Activated T-helper 17 cell treated with anti-CD3 and anti-CD28 coated beads, Interleukin-2, amount 50 U/mL, for 72 hours (primary cell): ENCODE measurements around the gene IPP. TPM values are rescaled to one million over a fixed set of nuclear protein-coding genes. Genes with fewer than 3 reads are reported as not detected.
"Not testable (repeated sequence)": the region's sequence is repeated elsewhere in the genome, so short reads cannot be mapped to it uniquely, and the experiment has no call there.

ENCODE experiments used
- ATAC-seq: fragments of 150-1000 bp; cut with Tn5 transposase; replicated peaks from 2 replicates; pipeline ENCODE4 v1.10.0; 2021; ENCODE audit warnings: mild to moderate bottlenecking, moderate library complexity
- H3K27ac Mint-ChIP-seq: one replicate; pipeline ENCODE4 v1.8.0; 2022; ENCODE audit warnings: mixed read lengths
- H3K27me3 Mint-ChIP-seq: one replicate; pipeline ENCODE4 v1.8.0; 2022; ENCODE audit warnings: mixed read lengths
- H3K36me3 Mint-ChIP-seq: one replicate; pipeline ENCODE4 v1.8.0; 2022; ENCODE audit warnings: low read depth, mild to moderate bottlenecking, mixed read lengths
- H3K4me1 Mint-ChIP-seq: one replicate; pipeline ENCODE4 v1.8.0; 2022; ENCODE audit warnings: mixed read lengths
- H3K4me3 Mint-ChIP-seq: one replicate; pipeline ENCODE4 v1.8.0; 2022; ENCODE audit warnings: mild to moderate bottlenecking, mixed read lengths
- H3K9me3 Mint-ChIP-seq: one replicate; pipeline ENCODE4 v1.8.0; 2022; ENCODE audit warnings: mixed read lengths
- total RNA-seq, 2 donors: library from RNA; stranded (reverse); gene quantifications; one replicate each; pipeline ENCODE4 v1.2.3, GENCODE V29; 2022

Gene IPP
- total RNA-seq, 2 donors from 2014 or later: 10.0 to 15.4 TPM

- no peak for ATAC-seq
- Mint-ChIP-seq H3K4me3 (no peak overlapping the region), H3K4me1 (no peaks in the 10 kb centered on the region), H3K9me3 (no peaks in the 10 kb centered on the region), H3K27ac (no peak overlapping the region), H3K36me3 (peaks cover 11% of the 10 kb centered on the region), H3K27me3 (no peaks in the 10 kb centered on the region)
Observed at GRCh38 chr1:45721207-45721606, 29.2 kb downstream of the IPP start.

- no peaks in the 10 kb centered on the region for H3K9me3 Mint-ChIP-seq
- H3K4me3 Mint-ChIP-seq: no peak overlapping the region
Observed at GRCh38 chr1:45718289-45718688, 32.2 kb downstream of the IPP start.

DNA sequence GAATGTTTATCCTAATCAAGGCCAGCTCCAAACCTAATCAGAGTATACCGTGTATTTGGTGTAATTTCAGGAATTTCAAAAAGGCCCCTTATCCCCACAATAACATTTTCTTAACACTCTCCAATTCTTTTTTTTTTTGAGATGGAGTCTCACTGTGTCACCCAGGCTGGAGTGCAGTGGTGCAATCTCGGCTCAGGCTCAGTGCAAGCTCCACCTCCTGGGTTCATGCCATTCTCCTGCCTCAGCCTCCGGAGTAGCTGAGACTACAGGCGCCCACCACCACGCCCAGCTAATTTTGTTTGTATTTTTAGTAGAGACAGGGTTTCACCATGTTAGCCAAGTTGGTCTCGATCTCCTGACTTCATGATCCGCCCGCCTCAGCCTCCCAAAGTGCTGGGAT is 33.1 kb downstream of the IPP start:
- not testable (repeated sequence) for H3K27me3 Mint-ChIP-seq, H3K27ac Mint-ChIP-seq, H3K9me3 Mint-ChIP-seq, ATAC-seq, H3K4me3 Mint-ChIP-seq, H3K4me1 Mint-ChIP-seq
- peaks cover 37% of the 10 kb centered on the region for H3K36me3 Mint-ChIP-seq

More at GRCh38 chr1:45718289-45718688, 32.2 kb downstream of the IPP start:
- Mint-ChIP-seq H3K4me1 (no peaks in the 10 kb centered on the region), H3K27me3 (no peaks in the 10 kb centered on the region), H3K27ac (no peak overlapping the region), H3K36me3 (peaks cover 37% of the 10 kb centered on the region)
- no peak for ATAC-seq

- Mint-ChIP-seq H3K36me3 (peaks cover 43% of the 10 kb centered on the region), H3K27me3 (no peaks in the 10 kb centered on the region)
Observed at GRCh38 chr1:45716700-45717099, 33.8 kb downstream of the IPP start.

GRCh38 chr1:45713711-45714110 is 36.7 kb downstream of the IPP start:
- ATAC-seq: no peak
- H3K4me3 Mint-ChIP-seq: no peak overlapping the region
- H3K4me1 Mint-ChIP-seq: no peaks in the 10 kb centered on the region
- H3K36me3 Mint-ChIP-seq: peaks cover 51% of the 10 kb centered on the region
- H3K27me3 Mint-ChIP-seq: no peaks in the 10 kb centered on the region
- no peaks in the 10 kb centered on the region for H3K9me3 Mint-ChIP-seq
- no peak overlapping the region for H3K27ac Mint-ChIP-seq

More at GRCh38 chr1:45716700-45717099, 33.8 kb downstream of the IPP start:
- ATAC-seq: no peak
- H3K4me3 Mint-ChIP-seq: no peak overlapping the region
- H3K4me1 Mint-ChIP-seq: no peaks in the 10 kb centered on the region
- H3K27ac Mint-ChIP-seq: no peak overlapping the region
- H3K9me3 Mint-ChIP-seq: no peaks in the 10 kb centered on the region

GRCh38 chr1:45704637-45705036 is 45.8 kb downstream of the IPP start:
- Mint-ChIP-seq H3K9me3 (no peaks in the 10 kb centered on the region), H3K36me3 (peaks cover 17% of the 10 kb centered on the region), H3K4me1 (no peaks in the 10 kb centered on the region), H3K4me3 (no peak overlapping the region), H3K27ac (no peak overlapping the region), H3K27me3 (no peaks in the 10 kb centered on the region)
- no peak for ATAC-seq

- no peak overlapping the region for H3K4me3 Mint-ChIP-seq
- peaks cover 86% of the 10 kb centered on the region for H3K36me3 Mint-ChIP-seq
- H3K9me3 Mint-ChIP-seq: no peaks in the 10 kb centered on the region
- H3K27ac Mint-ChIP-seq: no peak overlapping the region
- ATAC-seq: no peak
- no peaks in the 10 kb centered on the region for H3K27me3 Mint-ChIP-seq
- no peaks in the 10 kb centered on the region for H3K4me1 Mint-ChIP-seq
Observed at GRCh38 chr1:45694823-45695222, 55.6 kb downstream of the IPP start.

DNA sequence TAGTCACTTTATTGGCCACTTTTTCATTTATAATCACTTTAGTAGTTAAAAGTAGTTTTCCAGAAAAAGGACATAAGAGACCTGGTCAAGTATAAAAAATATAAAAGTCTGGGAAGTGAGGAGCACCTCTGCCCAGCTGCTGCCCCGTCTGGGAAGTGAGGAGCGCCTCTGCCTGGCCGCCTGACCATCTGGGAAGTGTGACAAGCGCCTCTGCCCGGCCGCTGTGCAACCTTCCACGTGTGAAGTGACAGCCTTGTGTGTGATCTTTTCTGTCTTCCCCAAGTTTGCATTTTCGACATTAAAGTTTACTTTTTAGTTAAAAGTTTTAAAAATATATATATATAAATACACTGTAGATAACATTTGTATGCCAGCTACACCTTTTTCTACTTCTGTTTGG is 56.6 kb downstream of the IPP start:
- H3K4me3 Mint-ChIP-seq, H3K4me1 Mint-ChIP-seq, H3K9me3 Mint-ChIP-seq, H3K27me3 Mint-ChIP-seq, H3K27ac Mint-ChIP-seq, ATAC-seq: not testable (repeated sequence)
- H3K36me3 Mint-ChIP-seq: peaks cover 90% of the 10 kb centered on the region

DNA sequence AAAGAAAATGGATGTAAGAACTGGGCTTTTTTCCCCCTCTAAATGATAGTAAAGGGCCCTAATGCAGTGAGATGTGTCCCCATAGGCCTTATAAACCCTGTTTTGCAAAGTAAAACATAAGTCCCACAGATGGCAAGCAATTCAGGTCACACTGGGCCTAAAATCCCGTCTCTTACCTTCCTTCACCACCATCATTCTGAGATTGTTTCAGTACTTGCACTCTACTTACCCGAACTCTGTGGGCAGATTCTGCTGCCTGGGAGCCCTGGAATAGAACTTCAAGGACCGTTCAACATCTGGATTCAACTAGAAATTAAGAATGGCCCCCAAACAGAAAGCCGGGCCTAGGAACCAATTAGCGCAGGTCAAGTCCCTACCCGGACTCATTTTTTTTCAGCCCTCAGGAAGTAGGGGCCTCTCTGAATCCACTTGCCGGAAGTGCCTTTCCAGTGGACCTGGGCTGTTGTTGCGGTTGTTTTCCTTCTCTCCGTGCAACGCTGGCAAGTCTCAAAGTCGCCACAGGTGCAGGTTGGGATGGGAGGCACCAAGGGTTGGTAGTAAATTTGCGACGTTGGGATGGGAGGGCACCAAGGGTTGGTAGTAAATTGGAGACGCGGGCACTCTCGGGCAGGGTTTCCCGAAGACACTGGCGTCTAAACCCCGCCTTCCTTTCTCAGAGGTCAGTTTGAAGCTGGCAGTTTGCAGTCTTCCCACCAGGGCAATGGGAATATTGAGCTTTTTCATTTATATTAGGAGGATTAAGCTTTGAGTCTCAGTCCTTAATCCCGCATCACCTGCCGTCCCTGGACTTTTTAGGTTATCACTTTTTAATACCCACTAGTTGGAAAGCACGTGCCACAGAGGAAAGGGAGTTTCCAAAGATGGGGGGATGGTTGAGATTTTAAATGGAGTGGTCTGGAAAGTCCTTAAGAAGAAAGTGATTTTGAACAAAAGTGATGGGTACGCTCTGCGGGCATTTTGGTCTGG is 62.4 kb downstream of the IPP start, which contains the start of gene TMEM69:
TSS of gene TMEM69 (plus strand) at position 428 of the 987 bp plus-strand sequence. CDS start 2,888 bp downstream, outside the sequence.
- peaks cover 91% of the 10 kb centered on the region for H3K36me3 Mint-ChIP-seq
- peak within 1 kb of the TSS; percentile 99 for H3K27ac Mint-ChIP-seq
- peak within 1 kb of the TSS; percentile 99 for H3K4me3 Mint-ChIP-seq
- H3K27me3 Mint-ChIP-seq: no peaks in the 10 kb centered on the region
- H3K9me3 Mint-ChIP-seq: no peaks in the 10 kb centered on the region
- peak; percentile 12 for ATAC-seq
- peaks cover 9% of the 10 kb centered on the region for H3K4me1 Mint-ChIP-seq

- H3K4me3 Mint-ChIP-seq: peak overlapping the region; percentile 99
- H3K27me3 Mint-ChIP-seq: no peaks in the 10 kb centered on the region
- peaks cover 9% of the 10 kb centered on the region for H3K4me1 Mint-ChIP-seq
- ATAC-seq: peak; percentile 91
- no peaks in the 10 kb centered on the region for H3K9me3 Mint-ChIP-seq
- H3K27ac Mint-ChIP-seq: peak overlapping the region; percentile 99
- peaks cover 87% of the 10 kb centered on the region for H3K36me3 Mint-ChIP-seq
Observed at GRCh38 chr1:45687014-45687753, 63.3 kb downstream of the IPP start.

DNA sequence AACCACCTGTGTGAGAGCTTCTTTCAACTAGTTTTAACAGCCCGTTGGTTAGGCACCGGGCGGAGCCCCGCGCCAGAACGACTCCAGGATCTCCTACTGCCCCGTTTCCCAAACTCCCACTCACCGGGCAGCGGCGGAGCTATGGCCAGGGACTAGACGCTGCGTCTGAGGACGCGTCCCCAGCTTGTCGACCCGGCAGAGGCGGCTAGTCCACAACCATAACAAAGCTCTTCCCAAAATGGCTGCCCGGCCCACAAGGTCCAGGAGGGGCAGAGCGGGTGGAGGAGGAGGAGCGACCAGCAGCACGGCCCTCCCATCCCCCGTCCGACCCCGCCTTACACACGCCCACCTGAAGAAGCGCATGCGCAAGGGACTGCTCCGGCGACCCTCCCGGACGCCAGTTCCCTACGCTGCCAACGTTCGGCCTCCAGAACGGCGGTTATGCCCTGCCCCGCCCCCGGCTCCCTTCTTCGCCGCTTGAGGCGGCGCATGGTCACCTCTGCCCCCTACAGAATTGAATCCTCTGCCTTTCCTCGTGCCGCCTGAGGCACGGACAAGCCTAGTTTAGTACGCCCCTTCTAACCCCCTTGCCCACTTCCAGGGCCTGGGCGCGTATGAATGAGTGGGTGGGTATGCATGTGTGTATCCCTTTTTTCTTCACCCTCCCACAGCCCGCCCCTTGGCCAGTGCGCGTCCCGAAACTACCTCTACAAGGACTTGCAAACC is 64.0 kb downstream of the IPP start, which contains the start of gene GPBP1L1:
TSS of gene GPBP1L1 (minus strand) at position 246 of the 726 bp plus-strand sequence. CDS start 27,446 bp downstream, outside the sequence.
- peaks cover 79% of the 10 kb centered on the region for H3K36me3 Mint-ChIP-seq
- H3K9me3 Mint-ChIP-seq: no peaks in the 10 kb centered on the region
- peak; percentile 76 for ATAC-seq
- peak within 1 kb of the TSS; percentile 99 for H3K27ac Mint-ChIP-seq
- H3K4me1 Mint-ChIP-seq: peaks cover 9% of the 10 kb centered on the region
- peak within 1 kb of the TSS; percentile 99 for H3K4me3 Mint-ChIP-seq
- no peaks in the 10 kb centered on the region for H3K27me3 Mint-ChIP-seq

GRCh38 chr1:45686015-45686287 is 64.5 kb downstream of the IPP start:
- no peaks in the 10 kb centered on the region for H3K27me3 Mint-ChIP-seq
- H3K27ac Mint-ChIP-seq: peak overlapping the region; percentile 99
- ATAC-seq: no peak
- no peaks in the 10 kb centered on the region for H3K9me3 Mint-ChIP-seq
- H3K4me3 Mint-ChIP-seq: peak overlapping the region; percentile 99
- H3K36me3 Mint-ChIP-seq: peaks cover 79% of the 10 kb centered on the region
- H3K4me1 Mint-ChIP-seq: peaks cover 14% of the 10 kb centered on the region

GRCh38 chr1:45685308-45686014 is 65.0 kb downstream of the IPP start:
- no peak for ATAC-seq
- peak overlapping the region; percentile 99 for H3K4me3 Mint-ChIP-seq
- H3K27ac Mint-ChIP-seq: peak overlapping the region; percentile 99
- H3K9me3 Mint-ChIP-seq: no peaks in the 10 kb centered on the region
- no peaks in the 10 kb centered on the region for H3K27me3 Mint-ChIP-seq
- peaks cover 19% of the 10 kb centered on the region for H3K4me1 Mint-ChIP-seq
- peaks cover 79% of the 10 kb centered on the region for H3K36me3 Mint-ChIP-seq

- Mint-ChIP-seq H3K36me3 (peaks cover 73% of the 10 kb centered on the region), H3K4me1 (peaks cover 21% of the 10 kb centered on the region), H3K9me3 (no peaks in the 10 kb centered on the region), H3K27ac (peak overlapping the region; percentile 99), H3K4me3 (peak overlapping the region; percentile 99), H3K27me3 (no peaks in the 10 kb centered on the region)
- no peak for ATAC-seq
Observed at GRCh38 chr1:45684402-45684801, 66.1 kb downstream of the IPP start.
